OCI-LY3 (cell line): ENCODE results near the gene SEMA4A.
"Not testable (repeated sequence)": the region's sequence is repeated elsewhere in the genome, so short reads cannot be mapped to it uniquely, and the experiment has no call there.

Experiments
- H2AFZ ChIP-seq: fragments of 200-600, 300-600 bp; shearing (Covaris generic); 2 replicates; pipeline ENCODE4 v1.6.0; 2014; ENCODE audit warnings: antibody characterized with exemption, low read depth, low read length
- H3K27ac ChIP-seq: fragments of 200-600, 300-600 bp; sonication (generic); 2 replicates; pipeline ENCODE4 v1.5.1; 2014; ENCODE audit warnings: mild to moderate bottlenecking, low read length, moderate library complexity, mixed read lengths
- H3K27me3 ChIP-seq: fragments of 200-600, 300-600 bp; sonication (generic); 2 replicates; pipeline ENCODE4 v1.6.1; 2014; ENCODE audit warnings: low read depth, low read length, mixed read lengths
- H3K36me3 ChIP-seq: fragments of 200-600, 300-600 bp; sonication (generic); replicated peaks from 2 replicates; pipeline ENCODE3; 2014; ENCODE audit warnings: low read depth, low read length, mixed read lengths
- H3K4me1 ChIP-seq: fragments of 300-600, 200-600 bp; sonication (generic); 2 replicates; pipeline ENCODE4 v1.6.1; 2014; ENCODE audit warnings: low read length, mixed read lengths
- H3K4me2 ChIP-seq: fragments of 200-600, 300-600 bp; sonication (generic); 2 replicates; pipeline ENCODE4 v1.6.1; 2014; ENCODE audit warnings: low read length, mixed read lengths
- H3K4me3 ChIP-seq: fragments of 300-600, 200-600 bp; sonication (generic); 2 replicates; pipeline ENCODE4 v1.5.1; 2014; ENCODE audit warnings: antibody characterized with exemption, mild to moderate bottlenecking, low read length, moderate library complexity
- H3K79me2 ChIP-seq: fragments of 300-600, 200-600 bp; shearing (Covaris generic); 2 replicates; pipeline ENCODE4 v1.6.1; 2014; ENCODE audit warnings: mild to moderate bottlenecking, low read length, mixed read lengths
- H3K9ac ChIP-seq: fragments of 300-600, 200-600 bp; shearing (Covaris generic); 2 replicates; pipeline ENCODE4 v1.6.0; 2014; ENCODE audit warnings: mild to moderate bottlenecking, low read length, moderate library complexity
- H3K9me3 ChIP-seq: fragments of 200-600, 300-600 bp; shearing (Covaris generic); 2 replicates; pipeline ENCODE4 v1.6.1; 2014; ENCODE audit warnings: low read length, mixed read lengths; ENCODE audit not compliant: insufficient read depth
- H4K20me1 ChIP-seq: fragments of 200-600, 300-600 bp; sonication (generic); 2 replicates; pipeline ENCODE4 v1.6.1; 2016; ENCODE audit warnings: low read length, mixed read lengths; ENCODE audit not compliant: insufficient read depth
- CTCF ChIP-seq: fragments of 200-600, 300-600 bp; sonication (generic); IDR thresholded peaks from 2 replicates; pipeline ENCODE4 v1.5.1; 2014; ENCODE audit warnings: antibody characterized with exemption, low read length, low read depth
- EZH2phosphoT487 ChIP-seq: fragments of 200-600 bp; shearing (Covaris generic); IDR thresholded peaks from 2 replicates; pipeline ENCODE4 v1.6.1; 2018; ENCODE audit warnings: antibody characterized with exemption, mixed run types, low read depth

Gene SEMA4A

DNA sequence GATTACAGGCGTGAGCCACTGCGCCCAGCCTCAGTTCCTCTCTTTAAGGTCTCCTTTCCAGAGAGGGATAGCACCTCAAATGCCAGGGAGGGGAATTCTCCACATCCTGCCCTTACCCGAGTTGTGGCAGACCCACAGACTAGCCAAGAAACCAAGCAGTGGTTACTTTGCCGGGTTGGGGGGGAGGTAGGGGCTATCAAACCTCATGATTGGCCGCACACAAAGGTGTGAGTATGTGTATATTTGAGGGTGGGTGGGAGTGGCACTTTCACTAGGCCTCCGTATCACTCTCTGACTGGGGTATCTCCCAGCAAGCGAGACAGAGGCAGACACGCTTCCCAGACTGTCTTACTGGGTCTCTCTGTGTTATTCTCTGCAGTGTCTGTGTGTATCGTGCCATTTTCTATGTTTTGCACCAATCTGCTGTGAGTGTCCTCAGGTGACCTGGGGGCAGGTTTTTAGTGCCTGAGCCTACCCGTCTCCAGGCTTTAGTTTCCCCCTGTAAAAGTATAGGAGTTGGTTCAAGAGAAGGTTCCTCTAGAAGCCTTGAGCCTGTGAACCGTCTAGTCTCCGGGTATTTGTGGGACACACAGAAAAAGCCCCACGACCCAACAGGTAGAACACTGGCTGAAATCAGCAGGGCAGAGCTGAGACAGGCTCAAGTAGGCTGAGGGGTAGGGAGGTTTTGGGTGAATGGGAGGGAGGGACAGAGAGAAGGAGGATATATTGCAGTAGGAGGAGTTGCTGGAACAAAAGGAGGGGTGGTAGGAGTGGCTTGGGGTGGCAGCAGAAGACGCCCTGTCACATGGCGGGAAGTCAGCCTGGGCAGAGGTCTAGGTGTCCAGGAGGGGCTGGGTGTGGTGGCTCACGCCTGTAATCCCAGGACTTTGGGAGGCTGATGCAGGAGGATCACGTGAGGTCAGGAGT lies 28.6 kb upstream of the SEMA4A start:
- no peak overlapping the region for H2AFZ ChIP-seq
- H3K9me3 ChIP-seq: no peaks in the 10 kb centered on the region
- peaks cover 53% of the 10 kb centered on the region for H3K27me3 ChIP-seq
- 0 out of 2 replicates have a peak overlapping the region, but pooled peaks have one; percentile 1 for H3K4me2 ChIP-seq
- TF ChIP-seq EZH2phosphoT487: no peak
- no peak for TF ChIP-seq CTCF
- no peaks in the 10 kb centered on the region for H3K79me2 ChIP-seq
- H3K4me1 ChIP-seq: peaks cover 73% of the 10 kb centered on the region
- no peak overlapping the region for H3K27ac ChIP-seq
- H3K4me3 ChIP-seq: no peak overlapping the region
- H4K20me1 ChIP-seq: peaks cover 2% of the 10 kb centered on the region; the same call in 1 of the 2 replicates
- H3K36me3 ChIP-seq: no peaks in the 10 kb centered on the region
- H3K9ac ChIP-seq: no peak overlapping the region

DNA sequence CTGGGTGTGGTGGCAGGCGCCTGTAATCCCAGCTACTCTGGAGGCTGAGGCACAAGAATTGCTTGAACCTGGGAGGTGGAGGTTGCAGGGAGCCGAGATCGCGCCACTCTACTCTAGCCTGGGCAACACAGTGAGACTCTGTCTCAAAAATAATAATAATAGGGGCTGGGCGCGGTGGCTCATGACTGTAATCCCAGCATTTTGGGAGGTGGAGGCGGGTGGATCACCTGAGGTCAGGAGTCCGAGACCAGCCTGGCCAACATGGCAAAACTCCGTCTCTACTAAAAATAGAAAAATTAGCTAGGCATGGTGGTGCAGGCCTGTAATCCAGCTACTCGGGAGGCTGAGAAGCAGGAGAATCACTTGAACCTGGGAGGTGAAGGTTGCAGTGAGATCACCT lies 27.8 kb upstream of the SEMA4A start:
- H3K9me3 ChIP-seq, H3K36me3 ChIP-seq, H3K79me2 ChIP-seq, H3K4me3 ChIP-seq, H3K27ac ChIP-seq, H3K9ac ChIP-seq, H3K4me2 ChIP-seq, H2AFZ ChIP-seq, H4K20me1 ChIP-seq: not testable (repeated sequence)
- H3K27me3 ChIP-seq: peaks cover 56% of the 10 kb centered on the region
- H3K4me1 ChIP-seq: peaks cover 68% of the 10 kb centered on the region

DNA sequence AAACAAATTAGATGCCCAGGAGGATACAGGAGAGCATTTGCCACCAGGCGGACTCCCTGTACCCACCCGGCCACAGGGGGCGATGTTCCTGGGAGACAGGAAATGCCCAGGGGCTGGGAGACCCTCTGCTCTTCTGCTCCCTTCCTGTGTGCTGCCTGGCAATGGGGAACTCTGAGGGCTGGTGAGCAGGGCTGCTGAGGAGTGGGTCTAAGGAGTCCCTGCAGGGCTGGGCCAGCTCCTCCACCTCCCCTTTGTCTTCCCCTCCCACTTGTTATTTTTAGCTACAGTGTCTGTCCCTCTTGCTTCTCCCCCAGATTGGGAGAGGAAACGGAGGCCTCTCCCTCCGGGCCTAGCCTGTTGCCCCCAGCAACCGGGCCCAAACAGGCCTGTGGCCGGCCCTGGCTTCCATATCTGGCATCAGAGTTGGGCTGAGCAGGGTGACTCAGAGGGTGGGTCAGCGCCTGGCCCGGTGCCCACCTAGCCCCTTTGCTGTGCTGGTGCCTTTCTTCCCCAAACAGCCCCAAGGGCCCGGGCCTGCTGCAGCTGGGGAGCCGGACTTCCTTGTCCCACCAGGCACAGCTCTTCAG lies 27.2 kb upstream of the SEMA4A start:
- peaks cover 55% of the 10 kb centered on the region for H3K27me3 ChIP-seq
- H3K9ac ChIP-seq: peak overlapping the region; percentile 21; the same call in 1 of the 2 replicates
- H3K79me2 ChIP-seq: no peaks in the 10 kb centered on the region
- peaks cover 62% of the 10 kb centered on the region for H3K4me1 ChIP-seq
- TF ChIP-seq EZH2phosphoT487 (no peak), CTCF (peak; percentile 51)
- H4K20me1 ChIP-seq: peaks cover 2% of the 10 kb centered on the region; the same call in 1 of the 2 replicates
- no peak overlapping the region; the same call in 1 of the 2 replicates for H3K27ac ChIP-seq
- no peak overlapping the region for H2AFZ ChIP-seq
- H3K9me3 ChIP-seq: no peaks in the 10 kb centered on the region
- H3K4me3 ChIP-seq: peak overlapping the region; percentile 47
- no peaks in the 10 kb centered on the region for H3K36me3 ChIP-seq
- H3K4me2 ChIP-seq: peak overlapping the region; percentile 86

DNA sequence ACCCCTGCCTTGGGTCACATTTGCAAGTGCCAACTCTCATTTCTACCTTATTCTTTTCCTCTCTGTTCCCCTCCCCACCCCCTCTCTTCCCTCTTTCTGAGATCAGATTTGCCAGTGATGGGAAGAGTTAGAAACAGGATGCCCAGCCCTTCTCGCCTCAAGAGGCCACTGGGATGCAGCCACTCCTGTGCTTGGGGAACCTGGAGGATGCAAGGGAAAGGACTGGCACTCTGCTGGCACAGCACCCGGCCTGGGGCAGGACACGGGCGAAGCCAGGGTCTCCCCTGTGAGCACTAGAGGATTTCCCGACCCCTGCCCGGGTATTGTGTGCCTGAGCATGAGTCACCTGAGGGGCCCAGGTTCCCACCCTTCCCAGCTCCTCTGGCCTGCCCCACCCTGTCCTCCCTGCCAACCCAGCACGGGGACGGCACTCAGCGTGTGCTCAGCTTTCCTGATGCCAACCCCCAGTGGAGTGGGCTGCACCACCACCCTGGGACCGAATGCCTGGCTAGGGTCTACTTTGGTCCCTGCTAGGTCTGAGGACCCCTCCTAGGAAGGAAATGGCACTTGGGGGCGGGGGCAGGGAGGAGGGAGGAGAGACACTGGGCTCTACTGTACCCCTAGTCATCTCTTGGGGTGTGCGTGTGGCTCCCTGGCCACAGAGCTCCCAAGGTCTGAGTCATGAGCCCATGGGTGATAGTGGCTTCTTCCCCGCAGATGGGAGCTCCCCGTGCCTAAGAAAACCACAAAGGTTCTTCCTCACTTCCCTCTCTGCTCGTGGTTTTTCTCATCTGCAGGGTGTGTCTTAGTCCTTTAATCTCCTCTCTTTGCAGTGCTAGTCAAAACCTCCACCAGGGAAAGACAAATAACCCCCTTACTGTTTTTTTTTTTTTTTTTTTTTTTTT lies 26.5 kb upstream of the SEMA4A start:
- Histone ChIP-seq H3K9ac (peak overlapping the region; percentile 21; the same call in 1 of the 2 replicates), H4K20me1 (peaks cover 2% of the 10 kb centered on the region; the same call in 1 of the 2 replicates), H3K27me3 (peaks cover 49% of the 10 kb centered on the region), H3K27ac (peak overlapping the region; percentile 20; the same call in 1 of the 2 replicates), H3K79me2 (no peaks in the 10 kb centered on the region), H3K4me2 (peak overlapping the region; percentile 86), H3K4me3 (peak overlapping the region; percentile 47), H3K36me3 (no peaks in the 10 kb centered on the region), H3K9me3 (no peaks in the 10 kb centered on the region), H2AFZ (no peak overlapping the region), H3K4me1 (peaks cover 58% of the 10 kb centered on the region)
- no peak for TF ChIP-seq EZH2phosphoT487
- TF ChIP-seq CTCF: no peak
